ENCODE measurements around the gene SYCP2L.

- TF ChIP-seq POLR2AphosphoS5 (IDR thresholded peaks at IDR 0.05; ENCODE audit: low read depth, low read length) (no peak), POLR2A (IDR thresholded peaks at IDR 0.05; ENCODE audit: low read depth, low read length) (no peak)
These were observed 76.3 kb downstream of the SYCP2L start for GRCh38 chr6:10963113-10963512.

All from GM12892 (cell line).